Measurements from ENCODE around the gene SKI. TPM values are rescaled to one million over a fixed set of nuclear protein-coding genes. Genes with fewer than 3 reads are reported as not detected.

The SKI gene
- total and polyA plus RNA-seq, 2 of the 8 experiments (the other 6 are each of a cell fraction or from before 2014, with no cell fraction given) = 8.3 to 87.6 TPM

DNA sequence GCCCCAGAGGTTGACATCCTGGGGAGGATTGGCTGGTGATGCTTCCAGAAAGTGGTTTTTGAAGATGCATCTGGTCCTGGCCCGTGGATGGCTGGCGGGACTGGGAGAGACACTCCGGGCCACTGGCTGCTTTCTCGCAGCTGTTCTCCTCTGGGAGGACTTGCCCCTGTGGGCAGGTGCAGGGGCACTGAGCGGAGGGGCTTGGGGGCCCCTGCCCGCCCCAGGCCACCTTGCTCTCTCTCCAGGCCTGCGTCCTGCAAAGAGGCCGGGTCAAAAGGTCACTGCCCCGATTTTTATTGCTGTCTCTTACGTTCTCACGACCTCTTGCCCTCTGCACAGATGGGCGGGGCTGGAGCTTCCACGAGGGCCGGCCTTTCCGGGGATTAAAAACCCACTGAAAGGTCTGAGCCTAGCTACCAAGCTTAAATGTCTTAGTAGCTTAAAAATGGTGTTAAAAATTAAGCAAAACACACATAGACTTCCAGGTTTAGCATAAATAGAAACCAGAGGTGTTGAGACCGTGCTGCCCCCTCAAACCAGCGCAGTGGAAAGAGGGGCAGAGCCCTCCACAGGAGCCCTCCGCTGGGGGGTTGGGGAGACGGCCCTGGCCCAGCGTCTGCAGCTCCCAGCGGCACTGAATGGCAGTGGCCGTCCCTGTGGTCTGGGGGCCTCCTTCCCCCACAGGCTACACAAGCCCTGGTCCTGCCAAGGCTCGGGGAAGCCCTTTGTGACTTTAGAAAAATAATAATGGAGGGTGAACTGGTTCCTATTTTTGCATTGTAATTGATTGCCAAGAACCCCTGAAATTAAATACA lies 43.9 kb downstream of the SKI start:
- peaks cover 47% of the 10 kb centered on the region for H3K79me1 ChIP-seq (ENCODE audit: low read depth, low read length)
- no peak overlapping the region for H2AFZ ChIP-seq (ENCODE audit: low read length)
- H3K4ac ChIP-seq (replicated peaks; ENCODE audit: insufficient read length, low read depth, low read length) = no peak overlapping the region
- TF ChIP-seq SP4 (IDR thresholded peaks at IDR 0.05; ENCODE audit: low read length) (no peak), KDM1A (IDR thresholded peaks at IDR 0.05; ENCODE audit: borderline replicate concordance, low read length) (no peak), KDM5A (IDR thresholded peaks at IDR 0.05; ENCODE audit: low read length) (no peak), SP2 (IDR thresholded peaks at IDR 0.05; ENCODE audit: low read length) (no peak)
- no peak overlapping the region for H4K8ac ChIP-seq (ENCODE audit: extremely low read depth, insufficient read depth, low read length)
- no peak overlapping the region for H2BK12ac ChIP-seq (ENCODE audit: low read depth, low read length)
- H3K4me3 ChIP-seq (ENCODE audit: extremely low read depth in 1 of 4, insufficient read depth in 2 of 4, low read depth in 3 of 4, low read length in 4 of 4) = no peak overlapping the region
- no peaks in the 10 kb centered on the region for H3K36me3 ChIP-seq (ENCODE audit: control insufficient read depth in 2 of 4, insufficient read depth in 4 of 4, low read length in 3 of 4)
- 90% methylated on average over 23 of the region's 23 CpGs; no CpG with 5 or more reads in 1 of the 2 experiments for WGBS, 2 experiments (ENCODE audit: extremely low coverage in 1 of 2, insufficient coverage in 1 of 2, insufficient read length in 1 of 2, insufficient replicate concordance in 2 of 2, low coverage in 1 of 2, low lambda C conversion rate in 2 of 2, missing lambda C conversion rate in 1 of 2)
- H3K23ac ChIP-seq (ENCODE audit: insufficient read length) = no peak overlapping the region
- H3K23me2 ChIP-seq (ENCODE audit: low read depth, low read length) = no peaks in the 10 kb centered on the region
- peaks cover 0 to 38% (median 27%) of the 10 kb centered on the region in 4 experiments; a peak in 5 of 7 replicates for H3K4me1 ChIP-seq (replicated peaks in 1 of 4; ENCODE audit: control insufficient read depth in 3 of 4, insufficient read depth in 4 of 4, low read length in 3 of 4)
- POLR2A ChIA-PET (ENCODE audit: partially characterized antibody) = interaction anchor here (0.7 to 0.8 kb wide), 2 partner anchors 38 kb away, joined by 3 read pairs; no protein-coding TSS in a partner anchor
- H2AK5ac ChIP-seq (ENCODE audit: low read depth, low read length) = no peak overlapping the region
- peaks cover 44 to 97% of the 10 kb centered on the region in 2 experiments; a peak in 3 of 4 replicates for H3K79me2 ChIP-seq (ENCODE audit: control insufficient read depth in 1 of 2, insufficient read depth in 2 of 2, low read length in 2 of 2)
- H3K56ac ChIP-seq (replicated peaks; ENCODE audit: insufficient read length, low read depth, low read length) = no peak overlapping the region
- peaks cover 32 to 72% of the 10 kb centered on the region in 2 experiments for H4K20me1 ChIP-seq (replicated peaks in 1 of 2; ENCODE audit: control insufficient read depth in 1 of 2, insufficient read depth in 2 of 2, low read length in 2 of 2)
- H3K4me2 ChIP-seq (ENCODE audit: insufficient read depth in 1 of 2, low read depth in 2 of 2, low read length in 2 of 2) = no peak overlapping the region; a peak in 1 of 4 replicates
- DNase-seq (ENCODE audit: low read depth in 1 of 2, low spot score in 2 of 2) (no peak), FAIRE-seq (no peak)
- H2BK20ac ChIP-seq (ENCODE audit: low read length) = no peak overlapping the region
- no peak overlapping the region for H2BK15ac ChIP-seq (ENCODE audit: low read length)
- no peak overlapping the region for H3K9ac ChIP-seq (replicated peaks in 1 of 4; ENCODE audit: extremely low read depth in 1 of 4, low read depth in 3 of 4, low read length in 3 of 4)
- no peak overlapping the region for H3K14ac ChIP-seq (ENCODE audit: insufficient read length)
- H3K27ac ChIP-seq (ENCODE audit: low read depth, low read length) = no peak overlapping the region
- CTCF ChIA-PET (ENCODE audit: partially characterized antibody) = interaction anchor here (1.1 kb wide), 1 partner anchor 40 kb away, joined by 3 read pairs; no protein-coding TSS in a partner anchor
- H2BK120ac ChIP-seq (replicated peaks; ENCODE audit: low read depth, low read length) = no peak overlapping the region
- H3K18ac ChIP-seq (ENCODE audit: extremely low read depth, low read length) = no peak overlapping the region
- no peak overlapping the region for H4K5ac ChIP-seq (ENCODE audit: insufficient read length, low read depth, low read length)
- H3K27me3 ChIP-seq (replicated peaks in 1 of 4; ENCODE audit: control insufficient read depth in 3 of 4, extremely low read depth in 1 of 4, insufficient read depth in 3 of 4, low read length in 3 of 4) = no peaks in the 10 kb centered on the region
- H4K91ac ChIP-seq (replicated peaks; ENCODE audit: insufficient read length, low read length) = no peak overlapping the region
- H3K9me3 ChIP-seq (ENCODE audit: insufficient read depth in 2 of 2, low read depth in 1 of 2, low read length in 1 of 2) = no peaks in the 10 kb centered on the region
- H2BK5ac ChIP-seq (ENCODE audit: low read depth, low read length) = no peak overlapping the region

Measured in H1 (cell line).